Measurements from ENCODE around the gene STPG3. TPM values are rescaled to one million over a fixed set of nuclear protein-coding genes. Genes with fewer than 3 reads are reported as not detected.

Gene STPG3
- total and polyA plus RNA-seq, 12 donors, result 0.25 to 3.1 (median 0.32) TPM; not detected in 9

- WGBS, 4 donors, result 3 to 29% (median 10%) methylated on average over 3 to 78 of the region's 88 CpGs; no CpG with 5 or more reads in 1 of the 4 donors
- Histone ChIP-seq H3K36me3 (replicated peaks in 1 of 2) (no peaks in the 10 kb centered on the region), H3K4me1 (replicated peaks in 1 of 2) (peaks cover 29 to 37% of the 10 kb centered on the region in 2 donors), H3K27me3 (no peaks in the 10 kb centered on the region), H3K27ac (peak within 1 kb of the TSS; percentile 79 to 91 (median 82)), H3K9me3 (replicated peaks in 1 of 3) (no peaks in the 10 kb centered on the region), H3K4me3 (peak within 1 kb of the TSS in 2 of 4 donors; percentile 77 to 78)
- intact Hi-C loops (cut with DNase I), result no loop called here
- DNase-seq, result peak in 2 of 7 donors; percentile 44 to 59
- no peak for TF ChIP-seq POLR2A (IDR thresholded peaks at IDR 0.05)
- TF ChIP-seq, protein P1, sequence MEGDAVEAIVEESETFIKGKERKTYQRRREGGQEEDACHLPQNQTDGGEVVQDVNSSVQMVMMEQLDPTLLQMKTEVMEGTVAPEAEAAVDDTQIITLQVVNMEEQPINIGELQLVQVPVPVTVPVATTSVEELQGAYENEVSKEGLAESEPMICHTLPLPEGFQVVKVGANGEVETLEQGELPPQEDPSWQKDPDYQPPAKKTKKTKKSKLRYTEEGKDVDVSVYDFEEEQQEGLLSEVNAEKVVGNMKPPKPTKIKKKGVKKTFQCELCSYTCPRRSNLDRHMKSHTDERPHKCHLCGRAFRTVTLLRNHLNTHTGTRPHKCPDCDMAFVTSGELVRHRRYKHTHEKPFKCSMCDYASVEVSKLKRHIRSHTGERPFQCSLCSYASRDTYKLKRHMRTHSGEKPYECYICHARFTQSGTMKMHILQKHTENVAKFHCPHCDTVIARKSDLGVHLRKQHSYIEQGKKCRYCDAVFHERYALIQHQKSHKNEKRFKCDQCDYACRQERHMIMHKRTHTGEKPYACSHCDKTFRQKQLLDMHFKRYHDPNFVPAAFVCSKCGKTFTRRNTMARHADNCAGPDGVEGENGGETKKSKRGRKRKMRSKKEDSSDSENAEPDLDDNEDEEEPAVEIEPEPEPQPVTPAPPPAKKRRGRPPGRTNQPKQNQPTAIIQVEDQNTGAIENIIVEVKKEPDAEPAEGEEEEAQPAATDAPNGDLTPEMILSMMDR (IDR thresholded peaks at IDR 0.05), result no peak
Observed at GRCh38 chr9:137222190-137223077, 28.7 kb upstream of the STPG3 start, which contains the start of gene RNF208. RNF208 (minus strand) TSS chr9:137222240; CDS start chr9:137221212, 1,028 bp downstream.

DNA sequence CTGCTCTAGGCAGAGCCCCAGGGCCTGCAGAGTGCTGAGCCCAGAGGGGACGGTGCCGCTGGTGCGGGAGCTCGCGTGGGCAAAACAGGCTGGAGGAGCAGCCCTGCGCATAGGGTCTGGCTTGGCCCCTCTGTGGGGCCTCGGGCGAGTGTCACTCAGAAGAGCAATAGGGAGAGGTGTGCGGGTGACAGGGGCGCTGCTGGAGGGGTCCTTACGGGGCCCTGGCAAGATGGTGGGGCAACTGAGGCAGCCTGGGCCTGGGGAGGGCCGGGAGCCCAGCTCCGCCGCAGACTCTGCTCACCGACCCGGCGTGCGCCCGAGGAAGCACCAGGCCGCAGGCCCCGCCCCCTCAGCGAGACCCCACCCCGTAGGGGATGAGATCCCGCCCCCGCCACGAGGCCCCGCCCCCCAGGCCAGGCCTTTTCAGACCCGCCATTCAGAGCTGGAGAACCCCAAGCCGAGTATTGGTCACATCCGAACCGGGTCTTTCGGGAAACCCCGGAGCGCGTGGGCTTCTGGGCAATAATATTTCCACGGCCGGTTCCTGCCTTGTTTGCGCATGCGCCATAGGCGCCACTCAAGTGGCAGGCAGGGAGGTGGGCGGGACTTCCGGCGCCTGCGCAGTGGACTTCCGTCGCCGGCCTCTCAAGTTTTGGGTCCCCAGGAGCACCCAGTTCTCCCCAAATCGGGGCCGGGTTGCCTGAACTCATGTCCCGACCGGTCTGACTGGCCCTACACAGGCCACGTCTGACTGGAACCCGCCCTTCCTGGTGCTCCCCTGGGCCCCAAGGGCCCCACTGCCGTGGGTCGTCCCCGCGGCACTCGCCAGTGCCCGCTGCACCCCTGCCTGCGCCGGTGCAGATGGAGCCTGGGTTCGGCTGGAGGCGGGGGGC lies 27.8 kb upstream of the STPG3 start:
- peak; percentile 49 to 60 for TF ChIP-seq POLR2A (IDR thresholded peaks at IDR 0.05)
- TF ChIP-seq, protein P1 (IDR thresholded peaks at IDR 0.05), result no peak
- Histone ChIP-seq H3K36me3 (replicated peaks in 1 of 2) (no peaks in the 10 kb centered on the region), H3K27me3 (peaks cover 2% of the 10 kb centered on the region), H3K9me3 (replicated peaks in 1 of 3) (no peaks in the 10 kb centered on the region), H3K4me3 (peak overlapping the region; percentile 77 to 81 (median 79)), H3K4me1 (replicated peaks in 1 of 2) (peaks cover 21 to 33% of the 10 kb centered on the region in 2 donors), H3K27ac (peak overlapping the region; percentile 81 to 91 (median 84))
- intact Hi-C loops (cut with DNase I), result no loop called here
- 1 to 7% (median 2%) methylated on average over 9 to 63 of the region's 63 CpGs for WGBS, 4 donors
- DNase-seq, result peak; percentile 98 to 100 (median 99)

GRCh38 chr9:137224830-137225694 lies 26.0 kb upstream of the STPG3 start, which contains the start of gene CYSRT1:
CYSRT1 (plus strand) TSS chr9:137225174; CDS start chr9:137225622, 448 bp downstream.
- peak within 1 kb of the TSS in 2 of 4 donors; percentile 77 to 81 for H3K4me3 ChIP-seq
- H3K9me3 ChIP-seq (replicated peaks in 1 of 3), result no peaks in the 10 kb centered on the region
- peak within 1 kb of the TSS in 2 of 5 donors; percentile 82 to 91 for H3K27ac ChIP-seq
- H3K4me1 ChIP-seq (replicated peaks in 1 of 2), result peaks cover 13 to 20% of the 10 kb centered on the region in 2 donors
- DNase-seq, result no peak
- 51 to 65% (median 56%) methylated on average over 3 to 23 of the region's 23 CpGs for WGBS, 4 donors
- peaks cover 15% of the 10 kb centered on the region for H3K27me3 ChIP-seq
- no peaks in the 10 kb centered on the region for H3K36me3 ChIP-seq (replicated peaks in 1 of 2)
- intact Hi-C loops (cut with DNase I), result loop anchor here (5.0 kb wide), 1 partner anchor 108 kb away; no protein-coding TSS in a partner anchor
- no peak for TF ChIP-seq POLR2A (IDR thresholded peaks at IDR 0.05)
- TF ChIP-seq, protein P1 (IDR thresholded peaks at IDR 0.05), result no peak

All from adrenal gland (tissue), 12 donors.